Type B pancreatic cell (in vitro differentiated cells): ENCODE measurements around the gene EEF1AKMT2. TPM values are rescaled to one million over a fixed set of nuclear protein-coding genes. Genes with fewer than 3 reads are reported as not detected.

Source experiments
- DNase-seq: peaks from one replicate; pipeline ENCODE4 v3.0.0; 2021; ENCODE audit warnings: mixed read lengths; ENCODE audit not compliant: unreplicated experiment; ENCODE audit errors: extremely low spot score
- H3K27ac Mint-ChIP-seq: 2 replicates; pipeline ENCODE4 v1.8.0; 2021; ENCODE audit warnings: mild to moderate bottlenecking, mixed read lengths
- H3K27me3 Mint-ChIP-seq: 2 replicates; pipeline ENCODE4 v1.8.0; 2021; ENCODE audit warnings: mixed read lengths
- H3K36me3 Mint-ChIP-seq: 2 replicates; pipeline ENCODE4 v1.8.0; 2021; ENCODE audit warnings: mixed read lengths
- H3K4me1 Mint-ChIP-seq: one replicate; pipeline ENCODE4 v1.8.0; 2021; ENCODE audit warnings: mixed read lengths; ENCODE audit not compliant: unreplicated experiment
- H3K4me3 Mint-ChIP-seq: 2 replicates; pipeline ENCODE4 v1.8.0; 2021; ENCODE audit warnings: mild to moderate bottlenecking, mixed read lengths
- H3K9me3 Mint-ChIP-seq: 2 replicates; pipeline ENCODE4 v1.8.0; 2021; ENCODE audit warnings: mixed read lengths
- CTCF ChIP-seq: fragments of 200-600 bp; sonication (generic); conservative IDR thresholded peaks from 2 replicates; pipeline ENCODE4 v1.5.0; 2021; ENCODE audit warnings: antibody characterized with exemption, mild to moderate bottlenecking
- total RNA-seq: library from RNA; stranded (reverse); gene quantifications from 2 replicates; pipeline ENCODE4 v1.2.1, GENCODE V29; 2021; ENCODE audit warnings: low replicate concordance

EEF1AKMT2 gene
- total RNA-seq, 1 donor from 2014 or later = 18.8 TPM

- H3K9me3 Mint-ChIP-seq = no peaks in the 10 kb centered on the region
- H3K27me3 Mint-ChIP-seq = no peaks in the 10 kb centered on the region
- H3K4me1 Mint-ChIP-seq = peaks cover 69% of the 10 kb centered on the region
- DNase-seq = peak; percentile 73
- H3K27ac Mint-ChIP-seq = peak overlapping the region; percentile 86
- H3K4me3 Mint-ChIP-seq = peak overlapping the region; percentile 98
- TF ChIP-seq CTCF = no peak
- H3K36me3 Mint-ChIP-seq = no peaks in the 10 kb centered on the region
Observed at GRCh38 chr10:124740369-124741280, 51.1 kb downstream of the EEF1AKMT2 start.

GRCh38 chr10:124739986-124740368 lies 51.7 kb downstream of the EEF1AKMT2 start:
- Mint-ChIP-seq H3K36me3 (no peaks in the 10 kb centered on the region), H3K9me3 (no peaks in the 10 kb centered on the region), H3K4me3 (peak overlapping the region; percentile 98), H3K27ac (peak overlapping the region; percentile 86), H3K27me3 (no peaks in the 10 kb centered on the region), H3K4me1 (peaks cover 62% of the 10 kb centered on the region)
- DNase-seq = peak; percentile 59
- TF ChIP-seq CTCF = no peak

- no peak for TF ChIP-seq CTCF
- H3K9me3 Mint-ChIP-seq = no peaks in the 10 kb centered on the region
- H3K27me3 Mint-ChIP-seq = no peaks in the 10 kb centered on the region
- H3K4me1 Mint-ChIP-seq = peaks cover 58% of the 10 kb centered on the region
- H3K27ac Mint-ChIP-seq = peak overlapping the region; percentile 86
- peak overlapping the region; percentile 98 for H3K4me3 Mint-ChIP-seq
- peak; percentile 67 for DNase-seq
- H3K36me3 Mint-ChIP-seq = no peaks in the 10 kb centered on the region
Observed at GRCh38 chr10:124739119-124739921, 52.4 kb downstream of the EEF1AKMT2 start.

- peak; percentile 43 for DNase-seq
- peak overlapping the region; percentile 86 for H3K27ac Mint-ChIP-seq
- no peaks in the 10 kb centered on the region for H3K27me3 Mint-ChIP-seq
- H3K9me3 Mint-ChIP-seq = no peaks in the 10 kb centered on the region
- H3K4me3 Mint-ChIP-seq = peak overlapping the region; percentile 46
- H3K4me1 Mint-ChIP-seq = peaks cover 67% of the 10 kb centered on the region
- TF ChIP-seq CTCF = no peak
- H3K36me3 Mint-ChIP-seq = peaks cover 5% of the 10 kb centered on the region
Observed at GRCh38 chr10:124738441-124738840, 53.2 kb downstream of the EEF1AKMT2 start.

- Mint-ChIP-seq H3K27me3 (no peaks in the 10 kb centered on the region), H3K4me3 (no peak overlapping the region), H3K9me3 (no peaks in the 10 kb centered on the region), H3K4me1 (peaks cover 74% of the 10 kb centered on the region), H3K27ac (no peak overlapping the region), H3K36me3 (peaks cover 8% of the 10 kb centered on the region)
- no peak for TF ChIP-seq CTCF
- DNase-seq = no peak
Observed at GRCh38 chr10:124737708-124738107, 54.0 kb downstream of the EEF1AKMT2 start.
